Spleen (tissue), 11 donors: ENCODE data around the gene RFX2. TPM values are rescaled to one million over a fixed set of nuclear protein-coding genes. Genes with fewer than 3 reads are reported as not detected.
A peak's percentile ranks its signal among the peaks of the same experiment; 100 is the strongest.

ENCODE experiments used
- DNase-seq: peaks from one replicate; pipeline ENCODE4 v3.0.0-alpha.2; 2020
- H3K27ac ChIP-seq, 8 donors: fragments of 200-600 bp; sonication (generic) in 7 of 8; 1 replicate in 4 of 8; 2 replicates in 4 of 8; pipeline versions ENCODE4 v1.5.0 to v1.8.0; 2016 to 2021; ENCODE audit warnings: inconsistent platforms in 4 of 8, mild to moderate bottlenecking in 4 of 8, moderate library complexity in 1 of 8
- H3K27me3 ChIP-seq, 7 donors: fragments of 200-600 bp; sonication (generic) in 6 of 7; replicated peaks in 1 of 7; 1 replicate in 4 of 7; 2 replicates in 3 of 7; pipeline versions ENCODE4 v1.5.0 to v1.8.0; 2016 to 2021; ENCODE audit warnings: inconsistent platforms in 3 of 7, mild to moderate bottlenecking in 1 of 7
- H3K36me3 ChIP-seq, 6 donors: fragments of 200-600 bp; sonication (generic) in 5 of 6; 1 replicate in 4 of 6; 2 replicates in 2 of 6; pipeline versions ENCODE4 v1.5.0 to v1.8.0; 2016 to 2021; ENCODE audit warnings: inconsistent platforms in 2 of 6
- H3K4me1 ChIP-seq, 6 donors: fragments of 200-600 bp; sonication (generic) in 5 of 6; 1 replicate in 3 of 6; 2 replicates in 3 of 6; pipeline versions ENCODE4 v1.5.0 to v1.8.0; 2016 to 2021; ENCODE audit warnings: inconsistent platforms in 3 of 6
- H3K4me3 ChIP-seq, 8 donors: fragments of 200-600 bp; sonication (generic) in 7 of 8; 1 replicate in 4 of 8; 2 replicates in 4 of 8; pipeline versions ENCODE4 v1.5.0 to v1.8.0; 2016 to 2021; ENCODE audit warnings: inconsistent platforms in 4 of 8, mild to moderate bottlenecking in 4 of 8, moderate library complexity in 2 of 8
- H3K9me3 ChIP-seq, 8 donors: fragments of 200-600 bp; sonication (generic) in 7 of 8; 1 replicate in 4 of 8; 2 replicates in 4 of 8; pipeline versions ENCODE4 v1.5.0 to v1.8.0; 2016 to 2021; ENCODE audit warnings: inconsistent platforms in 4 of 8
- POLR2A ChIP-seq, 3 donors: fragments of 450-650 bp; IDR thresholded peaks; one replicate each; pipeline ENCODE4 v1.5.1; 2017; ENCODE audit warnings: antibody characterized with exemption in 3 of 3, mild to moderate bottlenecking in 1 of 3
- POLR2AphosphoS5 ChIP-seq, 3 donors: sonication (generic); formaldehyde crosslinking; IDR thresholded peaks; one replicate each; pipeline ENCODE4 v1.5.1; 2017; ENCODE audit warnings: antibody characterized with exemption in 3 of 3
- WGBS, 5 donors: extraction: QIAGEN DNeasy Blood & Tissue Kit in 3 of 5; methylation state at CpG; one replicate each; pipeline versions ENCODE4 v1.1.5 to v1.1.7; 2013 to 2018; 5-methylcytosine and 5-hydroxymethylcytosine counted together
- intact Hi-C: fragments of 100-400 bp; cut with DNase I; formaldehyde crosslinking; loops from one replicate; pipeline ENCODE4 v1.15.0; 2023; ENCODE audit warnings: low total_unique reads
- polyA plus RNA-seq, 3 donors: library from polyadenylated mRNA; stranded (reverse); fragments of 200-250 nt; gene quantifications; one replicate each; pipeline ENCODE4 v1.2.1, GENCODE V29; 2013
- total RNA-seq, 7 donors: library from RNA; depleted of rRNA in 3 of 7; stranded (reverse); fragments of >200 nt in 3 of 7; fragmentation: NEBNext Ultra II Directional in 4 of 7; extraction: Animal tissue kit (Norgen Biotek cat#: 25700) in 4 of 7; gene quantifications; one replicate each; pipeline versions ENCODE4 v1.1.0 to v1.2.1, GENCODE V29; 2016 to 2021
- TF ChIP-seq, protein P1 (sequence below), 11 experiments: fragments of 200-600 bp in 7 of 11; fragments of 450-650 bp in 4 of 11; sonication (generic) in 4 of 11; IDR thresholded peaks in 8 of 11; conservative IDR thresholded peaks in 3 of 11; 1 replicate in 7 of 11; 2 replicates in 4 of 11; pipeline versions ENCODE4 v1.4.0 to v1.8.0; 2016 to 2021; ENCODE audit warnings: antibody characterized with exemption in 11 of 11, inconsistent platforms in 4 of 11, mild to moderate bottlenecking in 1 of 11
- donor health status: healthy with polysubstance abuse.
- donor health status: DM: no; HTN: no; CAD: no; lungs with moderate emphysema.
- donor health status: DM: no; HTN: no; CAD: no.
- donor health status: Bipolar disorder and iron deficiency.
- donor health status: healthy.
- donor health status: DM: no; HTN: no; CAD: no.
- donor health status: DM: yes; HTN: yes; CAD: no.

Gene RFX2
- total and polyA plus RNA-seq, 10 donors: 1.1 to 15.8 (median 7.8) TPM

- 70 to 77% (median 74%) methylated on average over 4 of the region's 4 CpGs for WGBS, 5 donors
- intact Hi-C loops: no loop called here
- H3K36me3 ChIP-seq: no peaks in the 10 kb centered on the region
- DNase-seq: no peak
- peaks cover 0 to 12% (median 4%) of the 10 kb centered on the region in 6 donors for H3K4me1 ChIP-seq
- TF ChIP-seq POLR2A (IDR thresholded peaks at IDR 0.05): no peak
- TF ChIP-seq, protein P1, sequence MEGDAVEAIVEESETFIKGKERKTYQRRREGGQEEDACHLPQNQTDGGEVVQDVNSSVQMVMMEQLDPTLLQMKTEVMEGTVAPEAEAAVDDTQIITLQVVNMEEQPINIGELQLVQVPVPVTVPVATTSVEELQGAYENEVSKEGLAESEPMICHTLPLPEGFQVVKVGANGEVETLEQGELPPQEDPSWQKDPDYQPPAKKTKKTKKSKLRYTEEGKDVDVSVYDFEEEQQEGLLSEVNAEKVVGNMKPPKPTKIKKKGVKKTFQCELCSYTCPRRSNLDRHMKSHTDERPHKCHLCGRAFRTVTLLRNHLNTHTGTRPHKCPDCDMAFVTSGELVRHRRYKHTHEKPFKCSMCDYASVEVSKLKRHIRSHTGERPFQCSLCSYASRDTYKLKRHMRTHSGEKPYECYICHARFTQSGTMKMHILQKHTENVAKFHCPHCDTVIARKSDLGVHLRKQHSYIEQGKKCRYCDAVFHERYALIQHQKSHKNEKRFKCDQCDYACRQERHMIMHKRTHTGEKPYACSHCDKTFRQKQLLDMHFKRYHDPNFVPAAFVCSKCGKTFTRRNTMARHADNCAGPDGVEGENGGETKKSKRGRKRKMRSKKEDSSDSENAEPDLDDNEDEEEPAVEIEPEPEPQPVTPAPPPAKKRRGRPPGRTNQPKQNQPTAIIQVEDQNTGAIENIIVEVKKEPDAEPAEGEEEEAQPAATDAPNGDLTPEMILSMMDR (IDR thresholded peaks at IDR 0.05 in 8 of 11, conservative IDR thresholded peaks at IDR 0.05 in 3 of 11): no peak
- TF ChIP-seq POLR2AphosphoS5 (IDR thresholded peaks at IDR 0.05): no peak
- H3K9me3 ChIP-seq: no peaks in the 10 kb centered on the region
- H3K4me3 ChIP-seq: no peak overlapping the region
- no peak overlapping the region for H3K27ac ChIP-seq
- no peaks in the 10 kb centered on the region for H3K27me3 ChIP-seq
Observed at GRCh38 chr19:6078068-6078467, 32.2 kb downstream of the RFX2 start.

DNA sequence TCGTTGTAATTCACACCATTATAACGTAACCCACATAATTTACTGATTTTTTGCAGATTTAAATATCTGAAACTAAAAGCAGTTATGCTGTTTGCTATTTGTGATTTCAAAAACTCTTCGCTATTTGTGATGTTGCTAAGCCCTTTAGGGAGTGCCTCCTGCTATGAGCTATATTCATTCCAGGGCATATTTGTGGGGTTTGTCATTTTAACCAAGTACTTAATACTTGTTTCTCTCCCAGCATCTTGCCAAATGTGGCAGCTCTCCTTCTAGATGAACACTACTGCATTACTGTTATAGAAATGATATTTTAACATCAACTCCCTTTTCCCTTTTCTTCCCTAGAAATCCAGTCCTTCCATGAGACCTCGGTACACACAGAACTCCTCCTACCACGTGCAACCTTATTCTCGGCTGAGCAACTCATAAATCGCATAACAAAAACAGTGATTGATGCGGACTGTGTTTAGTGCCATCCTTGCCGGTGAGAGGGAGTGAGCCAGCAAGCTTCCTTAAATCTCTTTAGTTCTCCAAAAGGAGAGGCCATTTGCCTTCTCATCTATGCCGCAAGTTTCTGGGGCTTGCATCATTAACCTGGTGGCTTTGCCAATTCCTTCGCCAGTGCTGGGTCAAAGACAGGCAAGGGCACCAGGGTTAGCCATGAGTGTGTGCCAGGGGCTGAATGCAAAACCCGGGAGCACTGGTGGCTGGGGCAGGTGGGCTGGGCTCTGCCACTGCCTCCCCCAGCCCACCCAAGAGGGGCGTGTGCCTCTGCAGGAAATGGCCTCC lies 33.4 kb downstream of the RFX2 start:
- Histone ChIP-seq H3K27ac (peak overlapping the region in 6 of 8 donors; percentile 27 to 70 (median 50)), H3K4me1 (peaks cover 0 to 12% (median 4%) of the 10 kb centered on the region in 6 donors), H3K27me3 (no peaks in the 10 kb centered on the region), H3K4me3 (no peak overlapping the region), H3K36me3 (no peaks in the 10 kb centered on the region), H3K9me3 (no peaks in the 10 kb centered on the region)
- intact Hi-C loops: no loop called here
- 59 to 72% (median 63%) methylated on average over 13 of the region's 13 CpGs for WGBS, 5 donors
- no peak for DNase-seq
- TF ChIP-seq, protein P1 (IDR thresholded peaks at IDR 0.05 in 8 of 11, conservative IDR thresholded peaks at IDR 0.05 in 3 of 11): no peak
- no peak for TF ChIP-seq POLR2A (IDR thresholded peaks at IDR 0.05)
- peak in 1 of 3 donors; percentile 21 for TF ChIP-seq POLR2AphosphoS5 (IDR thresholded peaks at IDR 0.05)

- no peak for DNase-seq
- no peaks in the 10 kb centered on the region for H3K36me3 ChIP-seq
- intact Hi-C loops: no loop called here
- H3K4me3 ChIP-seq: no peak overlapping the region
- H3K9me3 ChIP-seq: no peaks in the 10 kb centered on the region
- H3K4me1 ChIP-seq: peaks cover 0 to 12% (median 4%) of the 10 kb centered on the region in 6 donors
- H3K27me3 ChIP-seq: no peaks in the 10 kb centered on the region
- no peak for TF ChIP-seq POLR2A (IDR thresholded peaks at IDR 0.05)
- TF ChIP-seq, protein P1 (IDR thresholded peaks at IDR 0.05 in 8 of 11, conservative IDR thresholded peaks at IDR 0.05 in 3 of 11): no peak
- TF ChIP-seq POLR2AphosphoS5 (IDR thresholded peaks at IDR 0.05): no peak
- WGBS, 5 donors: 87 to 94% (median 91%) methylated on average over 7 of the region's 7 CpGs
- H3K27ac ChIP-seq: peak overlapping the region in 5 of 8 donors; percentile 23 to 70 (median 41)
Observed at GRCh38 chr19:6076291-6076665, 34.0 kb downstream of the RFX2 start.

DNA sequence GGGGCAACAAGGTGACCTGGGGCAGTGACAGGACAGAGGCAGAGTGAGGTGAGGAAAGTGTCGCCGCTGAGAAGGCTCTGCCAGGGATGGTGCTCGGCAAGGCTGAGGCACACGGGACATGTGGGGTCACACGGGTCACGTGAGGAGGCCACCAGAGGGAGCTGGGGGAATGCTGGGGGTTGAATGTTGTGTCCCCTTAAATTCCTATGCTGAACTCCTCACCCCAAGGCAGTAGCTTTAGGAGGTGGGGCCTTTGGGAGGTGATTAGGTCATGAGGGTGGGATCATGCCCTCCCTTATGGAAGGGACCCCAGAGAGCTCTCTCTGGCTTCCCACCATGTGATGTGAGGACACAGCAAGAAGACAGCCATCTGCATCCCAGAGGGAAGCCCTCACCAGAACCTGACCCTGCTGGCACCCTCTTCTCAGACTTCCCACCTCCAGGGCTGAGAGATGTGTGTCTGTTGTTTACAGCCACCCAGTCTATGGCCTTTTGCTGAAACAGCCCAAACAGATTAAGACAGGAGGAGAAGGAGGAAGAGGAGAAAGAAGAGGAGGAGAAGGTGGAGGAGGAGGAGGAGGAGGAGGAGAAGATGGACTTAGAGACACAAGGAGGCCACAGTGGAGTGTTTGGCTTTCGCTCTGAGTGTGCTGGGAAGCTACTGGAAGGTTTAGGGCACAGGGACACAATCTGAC lies 35.4 kb downstream of the RFX2 start:
- H3K36me3 ChIP-seq: no peaks in the 10 kb centered on the region
- TF ChIP-seq POLR2A (IDR thresholded peaks at IDR 0.05) (no peak), POLR2AphosphoS5 (IDR thresholded peaks at IDR 0.05) (no peak)
- TF ChIP-seq, protein P1 (IDR thresholded peaks at IDR 0.05 in 8 of 11, conservative IDR thresholded peaks at IDR 0.05 in 3 of 11): no peak
- H3K4me3 ChIP-seq: no peak overlapping the region
- H3K9me3 ChIP-seq: no peaks in the 10 kb centered on the region
- H3K4me1 ChIP-seq: peaks cover 0 to 12% (median 4%) of the 10 kb centered on the region in 6 donors
- intact Hi-C loops: no loop called here
- H3K27ac ChIP-seq: no peak overlapping the region
- 78 to 84% (median 82%) methylated on average over 7 of the region's 7 CpGs for WGBS, 5 donors
- no peak for DNase-seq
- H3K27me3 ChIP-seq: no peaks in the 10 kb centered on the region
